Measurements from ENCODE around the gene LRAT.

Gene LRAT

DNA sequence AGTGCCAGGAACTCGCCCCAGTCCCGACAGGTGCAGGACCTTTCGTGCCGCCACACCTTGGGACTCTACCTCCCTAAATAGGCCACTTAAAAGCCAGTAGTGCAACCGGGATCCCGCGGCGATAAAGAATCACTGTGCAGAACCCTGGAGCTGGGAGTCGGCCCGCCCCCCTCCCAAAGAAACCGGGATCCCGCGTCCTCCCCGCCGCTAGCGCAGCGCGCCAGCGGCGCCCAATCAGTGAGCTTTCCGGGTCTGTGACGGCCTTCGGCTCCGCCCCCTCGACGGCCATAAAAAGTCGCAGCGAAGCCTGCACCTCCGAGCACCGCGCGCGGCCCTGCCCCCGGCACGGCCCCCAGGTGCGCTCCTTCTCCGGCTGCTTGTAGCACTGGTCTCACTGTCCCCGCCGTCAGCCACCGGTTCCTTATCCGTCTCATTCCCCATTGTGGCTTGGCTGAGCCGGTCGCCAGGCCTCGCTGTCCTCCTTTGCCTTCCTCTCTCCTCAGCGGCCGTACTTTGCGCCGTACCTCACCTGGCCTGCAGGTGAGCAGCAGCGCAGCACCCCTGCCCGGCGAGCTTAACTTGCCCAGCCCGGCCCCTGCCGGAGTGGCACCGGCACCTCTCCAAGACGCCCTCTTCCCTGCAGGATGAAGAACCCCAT lies at the start of gene LRAT:
Gene LRAT, plus strand, starts transcription at position 318 of the 658 bp plus-strand sequence. Its CDS starts 327 bp downstream, at position 645.
- peak; percentile 28 for DNase-seq (ENCODE audit: low spot score)
- TF ChIP-seq CTCF (IDR thresholded peaks at IDR 0.05; ENCODE audit: extremely low read depth, missing control alignments): no peak

DNA sequence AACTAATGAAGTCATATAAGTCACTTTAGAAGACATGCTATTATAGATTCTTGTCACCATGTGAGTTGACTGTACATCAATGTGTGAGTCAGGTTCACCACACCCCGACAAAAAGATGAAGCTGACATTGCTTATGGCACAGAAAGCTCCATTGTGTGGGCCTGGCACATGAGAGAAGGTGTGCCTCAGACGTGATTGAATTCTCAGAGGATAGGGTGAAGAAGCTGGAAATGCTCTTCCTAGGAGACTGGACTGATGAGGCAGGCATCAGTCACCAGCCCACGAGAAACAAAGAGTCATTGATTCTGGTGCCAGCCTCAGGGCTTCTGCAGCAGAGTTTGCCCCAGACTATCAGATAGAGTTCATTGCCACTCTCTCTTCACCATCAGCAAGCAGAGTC lies 35.9 kb upstream of the LRAT start:
- no peak for DNase-seq (ENCODE audit: low spot score)
- TF ChIP-seq CTCF (IDR thresholded peaks at IDR 0.05; ENCODE audit: extremely low read depth, missing control alignments): no peak

- no peak for DNase-seq (ENCODE audit: low spot score)
These were observed 34.2 kb upstream of the LRAT start for GRCh38 chr4:154709550-154709949.

DNA sequence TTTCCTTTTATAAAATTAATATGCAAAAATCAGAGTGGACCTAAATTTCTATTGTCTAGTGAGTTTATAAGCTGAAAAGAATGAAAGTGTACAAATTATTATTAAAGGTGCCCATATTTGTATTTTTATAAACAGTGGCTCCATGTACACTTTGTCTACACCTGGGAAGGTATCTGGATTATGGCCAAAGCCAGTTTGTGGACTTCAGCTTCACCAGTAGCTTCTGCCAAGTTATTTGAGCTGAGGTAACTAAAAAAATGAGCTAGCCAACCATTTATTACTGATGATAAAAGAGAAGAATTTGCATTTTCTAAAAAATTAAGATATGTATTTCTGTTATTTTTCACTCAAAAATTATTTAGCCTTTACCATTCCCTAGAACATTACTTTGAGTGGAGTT lies 32.3 kb upstream of the LRAT start:
- no peak for DNase-seq (ENCODE audit: low spot score)
- no peak for TF ChIP-seq CTCF (IDR thresholded peaks at IDR 0.05; ENCODE audit: extremely low read depth, missing control alignments)

More at GRCh38 chr4:154709550-154709949, 34.2 kb upstream of the LRAT start:
- TF ChIP-seq CTCF (IDR thresholded peaks at IDR 0.05; ENCODE audit: extremely low read depth, missing control alignments): no peak

GRCh38 chr4:154714339-154715040 lies 29.3 kb upstream of the LRAT start:
- no peak for DNase-seq (ENCODE audit: low spot score)
- TF ChIP-seq CTCF (IDR thresholded peaks at IDR 0.05; ENCODE audit: extremely low read depth, missing control alignments): no peak

GRCh38 chr4:154719087-154719486 lies 24.7 kb upstream of the LRAT start:
- no peak for DNase-seq (ENCODE audit: low spot score)

More at GRCh38 chr4:154719087-154719486, 24.7 kb upstream of the LRAT start:
- no peak for TF ChIP-seq CTCF (IDR thresholded peaks at IDR 0.05; ENCODE audit: extremely low read depth, missing control alignments)
